Measurements from ENCODE around the gene PHF2.

The PHF2 gene

GRCh38 chr9:93645149-93645889 is 68.9 kb downstream of the PHF2 start:
- ATAC-seq (ENCODE audit: low read depth) (no peak), DNase-seq (ENCODE audit: low spot score in 2 of 2) (no peak)
- no peaks in the 10 kb centered on the region for H3K9me3 Mint-ChIP-seq
- no peak overlapping the region for H3K27ac Mint-ChIP-seq
- no peak overlapping the region for H3K4me3 Mint-ChIP-seq
- peaks cover 39% of the 10 kb centered on the region for H3K36me3 Mint-ChIP-seq
- no peaks in the 10 kb centered on the region for H3K4me1 Mint-ChIP-seq
- no peaks in the 10 kb centered on the region for H3K27me3 Mint-ChIP-seq

GRCh38 chr9:93645921-93646639 is 69.7 kb downstream of the PHF2 start:
- H3K27ac Mint-ChIP-seq = no peak overlapping the region

GRCh38 chr9:93646640-93647178 is 70.3 kb downstream of the PHF2 start:
- Mint-ChIP-seq H3K27me3 (no peaks in the 10 kb centered on the region), H3K4me3 (no peak overlapping the region), H3K27ac (no peak overlapping the region), H3K36me3 (peaks cover 36% of the 10 kb centered on the region), H3K4me1 (no peaks in the 10 kb centered on the region), H3K9me3 (no peaks in the 10 kb centered on the region)
- ATAC-seq (ENCODE audit: low read depth) (no peak), DNase-seq (ENCODE audit: low spot score in 2 of 2) (no peak)

More at GRCh38 chr9:93645921-93646639, 69.7 kb downstream of the PHF2 start:
- peaks cover 37% of the 10 kb centered on the region for H3K36me3 Mint-ChIP-seq
- H3K4me3 Mint-ChIP-seq = no peak overlapping the region
- no peak for DNase-seq (ENCODE audit: low spot score in 2 of 2)
- no peaks in the 10 kb centered on the region for H3K27me3 Mint-ChIP-seq
- H3K9me3 Mint-ChIP-seq = no peaks in the 10 kb centered on the region
- no peaks in the 10 kb centered on the region for H3K4me1 Mint-ChIP-seq
- no peak for ATAC-seq (ENCODE audit: low read depth)

GRCh38 chr9:93648181-93648580 is 71.8 kb downstream of the PHF2 start:
- Mint-ChIP-seq H3K4me3 (no peak overlapping the region), H3K36me3 (peaks cover 39% of the 10 kb centered on the region), H3K4me1 (no peaks in the 10 kb centered on the region), H3K27ac (no peak overlapping the region), H3K9me3 (no peaks in the 10 kb centered on the region), H3K27me3 (no peaks in the 10 kb centered on the region)
- DNase-seq (ENCODE audit: low spot score in 2 of 2) = no peak
- ATAC-seq (ENCODE audit: low read depth) = no peak

GRCh38 chr9:93648836-93649235 is 72.5 kb downstream of the PHF2 start:
- Mint-ChIP-seq H3K27me3 (no peaks in the 10 kb centered on the region), H3K4me1 (no peaks in the 10 kb centered on the region), H3K27ac (no peak overlapping the region), H3K4me3 (no peak overlapping the region), H3K9me3 (no peaks in the 10 kb centered on the region), H3K36me3 (peaks cover 37% of the 10 kb centered on the region)
- ATAC-seq (ENCODE audit: low read depth) = no peak
- DNase-seq (ENCODE audit: low spot score in 2 of 2) = no peak

- Mint-ChIP-seq H3K4me1 (no peaks in the 10 kb centered on the region), H3K27me3 (no peaks in the 10 kb centered on the region), H3K4me3 (no peak overlapping the region), H3K36me3 (peaks cover 32% of the 10 kb centered on the region), H3K9me3 (no peaks in the 10 kb centered on the region), H3K27ac (no peak overlapping the region)
- DNase-seq (ENCODE audit: low spot score in 2 of 2) = no peak
- no peak for ATAC-seq (ENCODE audit: low read depth)
Observed at GRCh38 chr9:93649610-93650261, 73.4 kb downstream of the PHF2 start.

- H3K9me3 Mint-ChIP-seq = no peaks in the 10 kb centered on the region
- H3K4me1 Mint-ChIP-seq = no peaks in the 10 kb centered on the region
- DNase-seq (ENCODE audit: low spot score in 2 of 2) = no peak
- peaks cover 31% of the 10 kb centered on the region for H3K36me3 Mint-ChIP-seq
- H3K27ac Mint-ChIP-seq = no peak overlapping the region
- no peak overlapping the region for H3K4me3 Mint-ChIP-seq
- no peaks in the 10 kb centered on the region for H3K27me3 Mint-ChIP-seq
- ATAC-seq (ENCODE audit: low read depth) = no peak
Observed at GRCh38 chr9:93650448-93650847, 74.1 kb downstream of the PHF2 start.

- Mint-ChIP-seq H3K27me3 (no peaks in the 10 kb centered on the region), H3K9me3 (no peaks in the 10 kb centered on the region), H3K27ac (no peak overlapping the region)
Observed at GRCh38 chr9:93651521-93651950, 75.2 kb downstream of the PHF2 start.

GRCh38 chr9:93652604-93653592 is 76.5 kb downstream of the PHF2 start:
- H3K4me3 Mint-ChIP-seq = no peak overlapping the region
- no peaks in the 10 kb centered on the region for H3K27me3 Mint-ChIP-seq
- no peak overlapping the region for H3K27ac Mint-ChIP-seq
- ATAC-seq (ENCODE audit: low read depth) (no peak), DNase-seq (ENCODE audit: low spot score in 2 of 2) (no peak)
- no peaks in the 10 kb centered on the region for H3K9me3 Mint-ChIP-seq
- H3K4me1 Mint-ChIP-seq = no peaks in the 10 kb centered on the region
- peaks cover 26% of the 10 kb centered on the region for H3K36me3 Mint-ChIP-seq

More at GRCh38 chr9:93651521-93651950, 75.2 kb downstream of the PHF2 start:
- no peak overlapping the region for H3K4me3 Mint-ChIP-seq
- peaks cover 27% of the 10 kb centered on the region for H3K36me3 Mint-ChIP-seq
- H3K4me1 Mint-ChIP-seq = no peaks in the 10 kb centered on the region
- ATAC-seq (ENCODE audit: low read depth) = no peak
- DNase-seq (ENCODE audit: low spot score in 2 of 2) = no peak

- no peak for ATAC-seq (ENCODE audit: low read depth)
Observed at GRCh38 chr9:93653760-93654159, 77.4 kb downstream of the PHF2 start.

GRCh38 chr9:93654351-93654961 is 78.1 kb downstream of the PHF2 start:
- no peaks in the 10 kb centered on the region for H3K9me3 Mint-ChIP-seq

More at GRCh38 chr9:93653760-93654159, 77.4 kb downstream of the PHF2 start:
- Mint-ChIP-seq H3K27me3 (no peaks in the 10 kb centered on the region), H3K9me3 (no peaks in the 10 kb centered on the region), H3K27ac (no peak overlapping the region), H3K36me3 (peaks cover 30% of the 10 kb centered on the region), H3K4me3 (no peak overlapping the region), H3K4me1 (no peaks in the 10 kb centered on the region)
- DNase-seq (ENCODE audit: low spot score in 2 of 2) = no peak

GRCh38 chr9:93655621-93656425 is 79.4 kb downstream of the PHF2 start:
- Mint-ChIP-seq H3K36me3 (peaks cover 29% of the 10 kb centered on the region), H3K9me3 (no peaks in the 10 kb centered on the region), H3K4me1 (no peaks in the 10 kb centered on the region), H3K27ac (no peak overlapping the region), H3K4me3 (no peak overlapping the region), H3K27me3 (no peaks in the 10 kb centered on the region)
- ATAC-seq (ENCODE audit: low read depth) (no peak), DNase-seq (ENCODE audit: low spot score in 2 of 2) (no peak)

More at GRCh38 chr9:93654351-93654961, 78.1 kb downstream of the PHF2 start:
- peaks cover 27% of the 10 kb centered on the region for H3K36me3 Mint-ChIP-seq
- DNase-seq (ENCODE audit: low spot score in 2 of 2) (no peak), ATAC-seq (ENCODE audit: low read depth) (no peak)
- no peaks in the 10 kb centered on the region for H3K27me3 Mint-ChIP-seq
- no peak overlapping the region for H3K4me3 Mint-ChIP-seq
- H3K27ac Mint-ChIP-seq = no peak overlapping the region
- H3K4me1 Mint-ChIP-seq = no peaks in the 10 kb centered on the region
